ENCODE data around the gene CASR.

CASR gene

GRCh38 chr3:122305818-122306621, 122.6 kb downstream of the CASR start:
- DNase-seq (ENCODE audit: low spot score), result no peak

- DNase-seq (ENCODE audit: low spot score), result no peak
Measured at GRCh38 chr3:122306622-122306953, 123.1 kb downstream of the CASR start.

GRCh38 chr3:122307094-122307687, 123.7 kb downstream of the CASR start:
- DNase-seq (ENCODE audit: low spot score), result no peak

GRCh38 chr3:122307976-122308375, 124.5 kb downstream of the CASR start:
- no peak for DNase-seq (ENCODE audit: low spot score)

- no peak for DNase-seq (ENCODE audit: low spot score)
Measured at GRCh38 chr3:122310361-122310760, 126.9 kb downstream of the CASR start.

- no peak for DNase-seq (ENCODE audit: low spot score)
Measured at GRCh38 chr3:122312826-122313225, 129.4 kb downstream of the CASR start.

- no peak for DNase-seq (ENCODE audit: low spot score)
Measured at GRCh38 chr3:122313281-122313680, 129.8 kb downstream of the CASR start.

- peak; percentile 19 for DNase-seq (ENCODE audit: low spot score)
Measured at GRCh38 chr3:122314228-122314876, 130.9 kb downstream of the CASR start.

GRCh38 chr3:122315619-122316018, 132.2 kb downstream of the CASR start:
- DNase-seq (ENCODE audit: low spot score), result no peak

GRCh38 chr3:122316368-122316767, 132.9 kb downstream of the CASR start:
- no peak for DNase-seq (ENCODE audit: low spot score)

- DNase-seq (ENCODE audit: low spot score), result no peak
Measured at GRCh38 chr3:122318620-122319019, 135.2 kb downstream of the CASR start.

GRCh38 chr3:122322095-122323075, 138.9 kb downstream of the CASR start:
- no peak for DNase-seq (ENCODE audit: low spot score)

GRCh38 chr3:122324871-122325323, 141.4 kb downstream of the CASR start, which contains the start of gene CSTA:
Gene CSTA, plus strand, starts transcription at chr3:122325248. Its CDS starts 45 bp downstream, at chr3:122325293.
- DNase-seq (ENCODE audit: low spot score), result peak; percentile 25

- no peak for DNase-seq (ENCODE audit: low spot score)
Measured at GRCh38 chr3:122325769-122326168, 142.3 kb downstream of the CASR start.

- no peak for DNase-seq (ENCODE audit: low spot score)
Measured at GRCh38 chr3:122331886-122332285, 148.4 kb downstream of the CASR start.

GRCh38 chr3:122332551-122332950, 149.1 kb downstream of the CASR start:
- DNase-seq (ENCODE audit: low spot score), result no peak

Data from GM03348 (cell line).